GM12891 (cell line): ENCODE data around the gene LAPTM4A.

ENCODE experiments used
- PAX5 ChIP-seq: IDR thresholded peaks from 2 replicates; pipeline ENCODE4 v1.6.1; 2011; ENCODE audit warnings: low read length, moderate library complexity, mild to moderate bottlenecking; ENCODE audit not compliant: insufficient read depth, severe bottlenecking
- POLR2A ChIP-seq: IDR thresholded peaks from 2 replicates; pipeline ENCODE4 v1.6.1; 2011; ENCODE audit warnings: low read depth, low read length, control low read depth
- SPI1 ChIP-seq: IDR thresholded peaks from 2 replicates; pipeline ENCODE4 v1.6.1; 2011; ENCODE audit warnings: low read depth, low read length, control low read depth

DNA sequence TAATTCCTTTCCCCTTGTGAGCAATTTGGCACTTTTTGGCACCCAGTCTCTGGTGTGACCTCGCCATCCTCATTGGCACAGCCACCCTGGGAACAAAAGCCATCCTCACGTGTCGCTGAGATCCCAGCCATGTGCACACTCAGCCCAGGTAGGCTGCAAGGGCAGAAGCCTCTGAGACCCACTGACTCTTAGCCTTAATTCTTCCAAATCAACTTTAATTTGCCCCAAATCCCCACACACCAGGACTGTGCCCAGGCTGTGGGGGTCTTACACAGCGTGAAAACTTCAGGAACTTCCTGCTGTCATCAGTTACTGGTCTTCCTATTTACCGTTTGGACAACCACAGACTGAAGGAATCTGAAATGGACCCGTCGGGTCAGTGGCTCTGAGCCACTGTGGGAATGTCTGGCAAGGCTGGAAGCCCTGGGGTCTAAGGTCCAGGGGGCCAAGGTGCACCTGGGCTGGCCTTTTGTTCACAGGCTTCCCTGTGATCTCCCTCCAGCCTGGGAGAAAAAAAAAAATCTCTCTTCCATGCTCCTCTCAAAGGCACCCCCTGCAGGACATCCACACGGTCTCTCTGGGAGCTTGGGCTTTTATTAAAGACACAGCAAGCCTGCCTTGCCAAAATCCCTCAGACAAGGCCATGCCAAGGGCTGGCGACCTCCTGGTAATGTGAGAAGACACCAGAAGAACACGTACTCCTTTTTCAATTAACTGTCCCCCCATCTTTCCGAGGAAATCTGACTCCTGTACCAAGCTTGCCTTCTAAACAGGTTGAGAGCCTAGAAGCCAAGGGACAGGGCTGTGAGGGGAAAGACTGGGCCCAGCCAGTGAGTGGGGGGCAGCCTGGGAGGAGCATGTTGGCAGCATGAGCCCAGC is 42.1 kb upstream of the LAPTM4A start:
- TF ChIP-seq PAX5 (no peak), POLR2A (no peak), SPI1 (no peak)
